PC-3 (cell line): ENCODE data around the gene TCHP. TPM values are rescaled to one million over a fixed set of nuclear protein-coding genes. Genes with fewer than 3 reads are reported as not detected.

Experiments used
- ATAC-seq: fragments of 200-7000 bp; cut with Tn5 transposase; 2 replicates; pipeline ENCODE4 v1.9.1; 2020; ENCODE audit warnings: mild to moderate bottlenecking, moderate library complexity
- BruUV-seq: library from RNA; stranded (reverse); fragments of 400-500 nt; replicated peaks from 2 replicates; lab custom pipeline; 2021; lab: Mats Ljungman, UMichigan
- CTCF ChIA-PET: fragments of 300-600 bp; sonication (Branson Sonifier 250); formaldehyde crosslinking; loops from one replicate; lab custom pipeline; 2022; ENCODE audit warnings: antibody characterized with exemption; lab: Charles Lee
- POLR2A ChIA-PET: fragments of 300-600 bp; sonication (Branson Sonifier 250); formaldehyde crosslinking; loops from one replicate; lab custom pipeline; 2022; ENCODE audit warnings: antibody characterized with exemption; ENCODE audit not compliant: unreplicated experiment; lab: Charles Lee
- DNase-seq: peaks from one replicate; pipeline ENCODE4 v3.0.0-alpha.2; 2015
- H2AFZ ChIP-seq: fragments of 300-600 bp; sonication (generic); 2 replicates; pipeline ENCODE4 v1.6.0; 2016; ENCODE audit warnings: antibody characterized with exemption, low read length
- H3F3A ChIP-seq: fragments of 300-600 bp; sonication (generic); one replicate; pipeline ENCODE4 v1.6.0; 2017; ENCODE audit warnings: antibody characterized with exemption, low read length, control low read depth, mild to moderate bottlenecking; ENCODE audit not compliant: unreplicated experiment
- H3K27ac ChIP-seq: fragments of 300-600 bp; sonication (generic); 2 replicates; pipeline ENCODE4 v1.5.1; 2016; ENCODE audit warnings: mild to moderate bottlenecking, low read length
- H3K27me3 ChIP-seq: fragments of 300-600 bp; sonication (generic); 2 replicates; pipeline ENCODE4 v1.6.1; 2016; ENCODE audit warnings: low read length, mixed read lengths
- H3K36me3 ChIP-seq: fragments of 300-600 bp; sonication (generic); 2 replicates; pipeline ENCODE4 v1.6.1; 2016; ENCODE audit warnings: low read depth, mixed run types, low read length, mixed read lengths
- H3K4me1 ChIP-seq: fragments of 300-600 bp; sonication (generic); 2 replicates; pipeline ENCODE4 v1.5.1; 2016; ENCODE audit warnings: low read length; ENCODE audit not compliant: insufficient read depth
- H3K4me2 ChIP-seq: fragments of 300-600 bp; sonication (generic); 2 replicates; pipeline ENCODE4 v1.6.0; 2016; ENCODE audit warnings: low read length
- H3K4me3 ChIP-seq: fragments of 300-600 bp; sonication (generic); 2 replicates; pipeline ENCODE4 v1.5.1; 2016; ENCODE audit warnings: mild to moderate bottlenecking, low read length, mixed read lengths
- H3K79me2 ChIP-seq: fragments of 300-600 bp; sonication (generic); 2 replicates; pipeline ENCODE4 v1.6.1; 2017; ENCODE audit warnings: low read length, mixed read lengths
- H3K9ac ChIP-seq: fragments of 300-600 bp; sonication (generic); 2 replicates; pipeline ENCODE4 v1.6.0; 2016; ENCODE audit warnings: mild to moderate bottlenecking, low read length
- H3K9me2 ChIP-seq: fragments of 300-600 bp; sonication (generic); replicated peaks from 2 replicates; pipeline ENCODE4 v1.6.1; 2016; ENCODE audit warnings: mixed run types, low read length, mixed read lengths
- H3K9me3 ChIP-seq: fragments of 300-600 bp; sonication (generic); 2 replicates; pipeline ENCODE4 v1.6.1; 2016; ENCODE audit warnings: low read length, mixed read lengths
- H4K20me1 ChIP-seq: fragments of 300-600 bp; sonication (generic); 2 replicates; pipeline ENCODE4 v1.6.1; 2016; ENCODE audit warnings: low read length, mixed read lengths
- EZH2 ChIP-seq: fragments of 300-600 bp; sonication (generic); IDR thresholded peaks from one replicate; pipeline ENCODE4 v1.6.1; 2017; ENCODE audit warnings: antibody characterized with exemption, mild to moderate bottlenecking, low read length; ENCODE audit not compliant: unreplicated experiment
- EZH2phosphoT487 ChIP-seq: fragments of 300-600 bp; sonication (generic); IDR thresholded peaks from 2 replicates; pipeline ENCODE4 v1.6.1; 2018; ENCODE audit warnings: mild to moderate bottlenecking, antibody characterized with exemption, low read length, borderline replicate concordance
- intact Hi-C: fragments of 100-400 bp; cut with micrococcal nuclease; formaldehyde crosslinking; loops from 2 replicates; pipeline ENCODE4 v1.9.0; 2023
- total RNA-seq: library from RNA; depleted of rRNA; stranded (reverse); fragments of >200 nt; gene quantifications from 2 replicates; pipeline ENCODE4 v1.2.3, GENCODE V29; 2014
- TF ChIP-seq, protein P1 (sequence below): fragments of 300-600 bp; sonication (generic); conservative IDR thresholded peaks from 2 replicates; pipeline ENCODE4 v1.5.1; 2017; ENCODE audit warnings: antibody characterized with exemption, low read depth, mild to moderate bottlenecking, low read length

The TCHP gene
- total RNA-seq, 1 experiment from 2014 or later, result 21.6 TPM

DNA sequence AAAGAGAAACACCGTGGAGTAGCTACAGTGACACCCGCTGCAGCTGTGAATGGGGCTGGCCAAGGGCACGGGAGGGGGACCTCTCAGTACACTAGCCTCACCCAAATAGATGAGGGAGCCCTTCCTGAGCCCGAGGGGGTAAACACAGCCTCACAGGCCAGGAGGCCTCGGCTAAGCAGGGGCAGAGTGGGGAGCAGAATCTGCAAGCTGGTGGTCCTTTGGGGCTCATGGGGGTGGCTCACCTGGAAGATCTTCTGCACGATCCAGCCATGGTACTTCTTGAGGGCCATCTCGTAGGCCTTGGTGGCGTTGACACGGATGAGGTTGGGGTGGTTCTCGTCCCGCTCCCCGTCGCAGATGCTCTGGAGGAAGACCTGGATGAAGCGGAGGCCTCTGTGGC is 44.7 kb upstream of the TCHP start:
- Histone ChIP-seq H3K27me3 (no peaks in the 10 kb centered on the region), H3K9me3 (no peaks in the 10 kb centered on the region), H3K9ac (no peak overlapping the region), H3F3A (no peaks in the 10 kb centered on the region), H3K4me1 (no peaks in the 10 kb centered on the region), H4K20me1 (no peaks in the 10 kb centered on the region), H3K27ac (no peak overlapping the region), H3K4me2 (no peak overlapping the region), H3K9me2 (no peaks in the 10 kb centered on the region), H3K36me3 (peaks cover 5% of the 10 kb centered on the region; the same call in 1 of the 2 replicates), H2AFZ (no peak overlapping the region), H3K79me2 (no peaks in the 10 kb centered on the region), H3K4me3 (no peak overlapping the region)
- POLR2A ChIA-PET, result no interaction called here
- ATAC-seq (no peak), DNase-seq (no peak)
- BruUV-seq, result no TSS peak
- CTCF ChIA-PET, result no interaction called here
- intact Hi-C loops, result no loop called here
- TF ChIP-seq EZH2phosphoT487 (no peak), EZH2 (no peak)
- TF ChIP-seq, protein P1, sequence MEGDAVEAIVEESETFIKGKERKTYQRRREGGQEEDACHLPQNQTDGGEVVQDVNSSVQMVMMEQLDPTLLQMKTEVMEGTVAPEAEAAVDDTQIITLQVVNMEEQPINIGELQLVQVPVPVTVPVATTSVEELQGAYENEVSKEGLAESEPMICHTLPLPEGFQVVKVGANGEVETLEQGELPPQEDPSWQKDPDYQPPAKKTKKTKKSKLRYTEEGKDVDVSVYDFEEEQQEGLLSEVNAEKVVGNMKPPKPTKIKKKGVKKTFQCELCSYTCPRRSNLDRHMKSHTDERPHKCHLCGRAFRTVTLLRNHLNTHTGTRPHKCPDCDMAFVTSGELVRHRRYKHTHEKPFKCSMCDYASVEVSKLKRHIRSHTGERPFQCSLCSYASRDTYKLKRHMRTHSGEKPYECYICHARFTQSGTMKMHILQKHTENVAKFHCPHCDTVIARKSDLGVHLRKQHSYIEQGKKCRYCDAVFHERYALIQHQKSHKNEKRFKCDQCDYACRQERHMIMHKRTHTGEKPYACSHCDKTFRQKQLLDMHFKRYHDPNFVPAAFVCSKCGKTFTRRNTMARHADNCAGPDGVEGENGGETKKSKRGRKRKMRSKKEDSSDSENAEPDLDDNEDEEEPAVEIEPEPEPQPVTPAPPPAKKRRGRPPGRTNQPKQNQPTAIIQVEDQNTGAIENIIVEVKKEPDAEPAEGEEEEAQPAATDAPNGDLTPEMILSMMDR, result no peak

DNA sequence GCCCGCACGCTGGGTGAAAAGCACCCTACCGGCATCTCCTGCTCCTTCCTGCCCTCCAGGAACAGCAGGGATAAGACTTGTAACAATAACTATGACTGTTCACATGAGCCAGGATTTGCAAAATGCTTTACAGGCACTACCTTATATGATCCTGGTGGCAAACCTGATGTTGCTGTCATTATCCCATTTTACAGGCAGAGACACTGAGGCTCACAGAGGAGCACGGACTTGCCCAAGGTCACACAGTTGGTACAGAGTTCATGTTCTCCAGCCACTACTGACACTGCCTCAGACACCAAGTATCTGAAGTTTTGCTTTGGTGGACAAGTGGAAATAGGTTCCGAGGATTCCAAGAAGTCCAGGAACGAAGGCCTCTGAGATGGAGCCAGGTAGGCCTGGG is 42.4 kb upstream of the TCHP start:
- ChIA-PET POLR2A (no interaction called here), CTCF (no interaction called here)
- Histone ChIP-seq H3K4me3 (no peak overlapping the region), H3K27ac (no peak overlapping the region), H3K9me3 (no peaks in the 10 kb centered on the region), H3K4me2 (no peak overlapping the region), H4K20me1 (no peaks in the 10 kb centered on the region), H3K27me3 (no peaks in the 10 kb centered on the region), H3K4me1 (no peaks in the 10 kb centered on the region), H3K79me2 (no peaks in the 10 kb centered on the region), H3F3A (no peaks in the 10 kb centered on the region), H3K9ac (no peak overlapping the region), H3K36me3 (peaks cover 2% of the 10 kb centered on the region; the same call in 1 of the 2 replicates), H3K9me2 (no peaks in the 10 kb centered on the region), H2AFZ (no peak overlapping the region)
- intact Hi-C loops, result no loop called here
- no TSS peak for BruUV-seq
- TF ChIP-seq, protein P1, result no peak
- TF ChIP-seq EZH2phosphoT487 (no peak), EZH2 (no peak)
- ATAC-seq, result no peak
- no peak for DNase-seq

DNA sequence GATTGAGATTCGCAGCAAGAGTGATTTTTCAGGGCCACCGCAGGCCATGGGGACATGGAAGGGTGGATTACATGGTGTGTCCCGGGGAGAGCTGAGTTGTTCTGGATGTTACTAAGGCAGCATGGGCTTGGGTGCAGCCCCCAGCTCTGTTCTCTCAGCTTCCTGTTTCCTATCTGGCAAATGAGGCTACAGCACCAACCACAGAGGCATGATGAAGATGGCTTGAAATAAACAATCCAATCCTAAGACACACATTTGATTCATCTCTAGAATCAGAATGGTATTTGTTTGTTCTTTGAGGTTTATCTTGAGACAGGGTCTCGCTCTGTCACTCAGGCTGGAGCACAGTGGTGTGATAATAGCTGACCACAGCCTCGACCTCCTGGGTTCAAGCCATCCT is 41.3 kb upstream of the TCHP start:
- ChIA-PET POLR2A (no interaction called here), CTCF (no interaction called here)
- DNase-seq (no peak), ATAC-seq (no peak)
- Histone ChIP-seq H3K27me3 (no peaks in the 10 kb centered on the region), H4K20me1 (no peaks in the 10 kb centered on the region), H3K79me2 (no peaks in the 10 kb centered on the region), H3F3A (no peaks in the 10 kb centered on the region), H2AFZ (no peak overlapping the region), H3K36me3 (peaks cover 2% of the 10 kb centered on the region; the same call in 1 of the 2 replicates), H3K9me3 (no peaks in the 10 kb centered on the region), H3K9me2 (no peaks in the 10 kb centered on the region), H3K4me3 (no peak overlapping the region), H3K4me2 (no peak overlapping the region), H3K4me1 (no peaks in the 10 kb centered on the region), H3K9ac (no peak overlapping the region), H3K27ac (no peak overlapping the region)
- intact Hi-C loops, result no loop called here
- BruUV-seq, result no TSS peak
- TF ChIP-seq, protein P1, result no peak
- TF ChIP-seq EZH2phosphoT487 (no peak), EZH2 (no peak)
